ENCODE results near the gene HGS.

- TF ChIP-seq CTCF (IDR thresholded peaks at IDR 0.05; ENCODE audit: low read depth, low read length, poor library complexity, severe bottlenecking) = no peak
- no peak for TF ChIP-seq EZH2phosphoT487 (IDR thresholded peaks at IDR 0.05; ENCODE audit: borderline replicate concordance, low read length)
These were observed 58.0 kb downstream of the HGS start for GRCh38 chr17:81741594-81742452.

Data from DOHH2 (cell line).